Measurements from ENCODE around the gene SMIM23. TPM values are rescaled to one million over a fixed set of nuclear protein-coding genes. Genes with fewer than 3 reads are reported as not detected.

The SMIM23 gene
- polyA plus RNA-seq, 1 of the 3 experiments (the other 2 are of a cell fraction) = not detected

GRCh38 chr5:171783051-171783450 is 2.6 kb upstream of the SMIM23 start:
- Histone ChIP-seq H3K79me2 (ENCODE audit: insufficient read depth) (no peaks in the 10 kb centered on the region), H3F3A (replicated peaks; ENCODE audit: insufficient read depth) (no peaks in the 10 kb centered on the region), H2AFZ (ENCODE audit: low read depth) (no peak overlapping the region), H3K4me2 (no peak overlapping the region), H3K9me3 (no peaks in the 10 kb centered on the region), H3K4me1 (ENCODE audit: control insufficient read depth in 1 of 2, insufficient read depth in 2 of 2, low read depth in 1 of 2, low read length in 1 of 2) (no peaks in the 10 kb centered on the region), H3K4me3 (ENCODE audit: low read depth in 2 of 2, low read length in 1 of 2) (no peak overlapping the region), H3K9me2 (no peaks in the 10 kb centered on the region), H4K20me1 (ENCODE audit: insufficient read depth) (no peaks in the 10 kb centered on the region), H3K27ac (ENCODE audit: low read depth in 2 of 2, low read length in 1 of 2) (no peak overlapping the region), H3K36me3 (replicated peaks in 1 of 2; ENCODE audit: control insufficient read depth in 1 of 2, insufficient read depth in 2 of 2, low read length in 1 of 2) (no peaks in the 10 kb centered on the region), H3K27me3 (ENCODE audit: insufficient read depth) (no peaks in the 10 kb centered on the region), H3K9ac (no peak overlapping the region)
- TF ChIP-seq GATA2 (CRISPR knock-in tag; IDR thresholded peaks at IDR 0.05) = no peak
- TF ChIP-seq FOXM1 (IDR thresholded peaks at IDR 0.05; ENCODE audit: low read depth) = no peak
- TF ChIP-seq RAD21 (IDR thresholded peaks at IDR 0.05; ENCODE audit: low read length) = no peak
- TF ChIP-seq NFIC (IDR thresholded peaks at IDR 0.05; ENCODE audit: borderline replicate concordance) = no peak
- TF ChIP-seq USF2 (IDR thresholded peaks at IDR 0.05; ENCODE audit: borderline replicate concordance, low read depth, low read length) = no peak
- TF ChIP-seq CTCF (IDR thresholded peaks at IDR 0.05) = no peak
- TF ChIP-seq TEAD4 (IDR thresholded peaks at IDR 0.05; ENCODE audit: borderline replicate concordance, insufficient read depth) = no peak
- no peak for TF ChIP-seq ELF1 (IDR thresholded peaks at IDR 0.05)
- TF ChIP-seq RCOR1 (IDR thresholded peaks at IDR 0.05; ENCODE audit: low read length) = no peak
- no peak for TF ChIP-seq EZH2phosphoT487 (IDR thresholded peaks at IDR 0.05; ENCODE audit: borderline replicate concordance, low read depth)
- TF ChIP-seq IRF3 (IDR thresholded peaks at IDR 0.05; ENCODE audit: low read depth, low read length) = no peak
- POLR2A ChIA-PET = no interaction called here
- DNase-seq = no peak
- 62% methylated on average over 2 of the region's 2 CpGs for WGBS (ENCODE audit: low lambda C conversion rate)
- CTCF ChIA-PET = no interaction called here

- no peaks in the 10 kb centered on the region for H3K9me3 ChIP-seq
- 22% methylated on average over 1 of the region's 1 CpG for WGBS (ENCODE audit: low lambda C conversion rate)
- H3F3A ChIP-seq (replicated peaks; ENCODE audit: insufficient read depth) = no peaks in the 10 kb centered on the region
- H4K20me1 ChIP-seq (ENCODE audit: insufficient read depth) = no peaks in the 10 kb centered on the region
- H3K79me2 ChIP-seq (ENCODE audit: insufficient read depth) = no peaks in the 10 kb centered on the region
- ChIA-PET CTCF (no interaction called here), POLR2A (no interaction called here)
- no peak overlapping the region for H3K9ac ChIP-seq
- H3K9me2 ChIP-seq = no peaks in the 10 kb centered on the region
- no peak for TF ChIP-seq TEAD4 (IDR thresholded peaks at IDR 0.05; ENCODE audit: borderline replicate concordance, insufficient read depth)
- no peak for TF ChIP-seq RXRA (IDR thresholded peaks at IDR 0.05; ENCODE audit: borderline replicate concordance, low read depth)
- no peak for TF ChIP-seq NRF1 (IDR thresholded peaks at IDR 0.05; ENCODE audit: low read depth, low read length)
- no peak for TF ChIP-seq EP300 (IDR thresholded peaks at IDR 0.05; ENCODE audit: borderline replicate concordance in 1 of 2, low read depth in 1 of 2, low read length in 1 of 2)
- TF ChIP-seq CHD2 (IDR thresholded peaks at IDR 0.05; ENCODE audit: low read length, partially characterized antibody) = no peak
- no peak for TF ChIP-seq RCOR1 (IDR thresholded peaks at IDR 0.05; ENCODE audit: low read length)
- TF ChIP-seq MXI1 (IDR thresholded peaks at IDR 0.05; ENCODE audit: low read depth, low read length) = no peak
- TF ChIP-seq REST (IDR thresholded peaks at IDR 0.05; ENCODE audit: low read depth, low read length) = no peak
- TF ChIP-seq NFIC (IDR thresholded peaks at IDR 0.05; ENCODE audit: borderline replicate concordance) = no peak
- no peak for TF ChIP-seq SMC3 (IDR thresholded peaks at IDR 0.05; ENCODE audit: low read depth, low read length)
- H3K4me3 ChIP-seq (ENCODE audit: low read depth in 2 of 2, low read length in 1 of 2) = no peak overlapping the region
- no peak overlapping the region for H3K4me2 ChIP-seq
- H3K27me3 ChIP-seq (ENCODE audit: insufficient read depth) = no peaks in the 10 kb centered on the region
- no peak overlapping the region for H3K27ac ChIP-seq (ENCODE audit: low read depth in 2 of 2, low read length in 1 of 2)
- no peaks in the 10 kb centered on the region for H3K4me1 ChIP-seq (ENCODE audit: control insufficient read depth in 1 of 2, insufficient read depth in 2 of 2, low read depth in 1 of 2, low read length in 1 of 2)
- no peak for DNase-seq
- H2AFZ ChIP-seq (ENCODE audit: low read depth) = no peak overlapping the region
- no peaks in the 10 kb centered on the region for H3K36me3 ChIP-seq (replicated peaks in 1 of 2; ENCODE audit: control insufficient read depth in 1 of 2, insufficient read depth in 2 of 2, low read length in 1 of 2)
Measured at GRCh38 chr5:171789353-171789752, 3.7 kb downstream of the SMIM23 start.
